NCI-H128 (cell line): ENCODE measurements around the gene NT5DC4.

Experiments
- DNase-seq: peaks from one replicate; lab custom pipeline; 2025; ENCODE audit not compliant: unreplicated experiment; lab: John Stamatoyannopoulos, UW

The NT5DC4 gene

GRCh38 chr2:112782234-112782799 is 61.5 kb downstream of the NT5DC4 start:
- no peak for DNase-seq

- no peak for DNase-seq
Observed at GRCh38 chr2:112783187-112783714, 62.4 kb downstream of the NT5DC4 start.

GRCh38 chr2:112784199-112785189 is 63.7 kb downstream of the NT5DC4 start, which contains the start of gene IL1A:
IL1A (minus strand) TSS chr2:112784493; CDS start chr2:112783770, 723 bp downstream.
- no peak for DNase-seq

- no peak for DNase-seq
Observed at GRCh38 chr2:112787294-112787693, 66.5 kb downstream of the NT5DC4 start.

GRCh38 chr2:112787729-112788393 is 67.0 kb downstream of the NT5DC4 start:
- no peak for DNase-seq

- DNase-seq = no peak
Observed at GRCh38 chr2:112788653-112789052, 67.8 kb downstream of the NT5DC4 start.
